Femur (tissue), 1 donor: ENCODE measurements around the gene SHC3.

ENCODE experiments used
- DNase-seq: peaks from one replicate; pipeline ENCODE4 v3.0.0-alpha.2; 2017

SHC3 gene

DNA sequence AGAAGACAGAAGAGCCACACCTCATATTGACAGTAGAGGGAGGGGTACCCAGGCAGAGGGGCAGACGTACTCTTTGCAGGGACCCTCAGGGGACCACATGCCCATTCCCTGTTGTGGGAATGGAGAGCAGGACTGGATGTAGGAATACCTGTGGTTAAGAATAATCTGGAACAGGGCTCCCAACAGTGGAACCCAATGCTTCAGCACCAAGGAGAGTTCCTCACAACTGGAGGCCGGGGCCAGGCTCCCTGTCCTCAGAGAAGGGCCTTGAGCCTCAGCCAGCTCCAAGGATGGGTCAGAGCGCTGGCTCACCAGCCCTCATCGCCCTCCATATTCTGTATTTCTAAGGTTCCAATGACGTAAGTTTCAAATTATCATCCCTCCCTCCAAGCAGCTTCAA, 7.4 kb upstream of the SHC3 start:
- DNase-seq, result no peak

GRCh38 chr9:89183146-89183545, 4.5 kb upstream of the SHC3 start:
- DNase-seq, result no peak

GRCh38 chr9:89182369-89182768, 3.8 kb upstream of the SHC3 start:
- no peak for DNase-seq

DNA sequence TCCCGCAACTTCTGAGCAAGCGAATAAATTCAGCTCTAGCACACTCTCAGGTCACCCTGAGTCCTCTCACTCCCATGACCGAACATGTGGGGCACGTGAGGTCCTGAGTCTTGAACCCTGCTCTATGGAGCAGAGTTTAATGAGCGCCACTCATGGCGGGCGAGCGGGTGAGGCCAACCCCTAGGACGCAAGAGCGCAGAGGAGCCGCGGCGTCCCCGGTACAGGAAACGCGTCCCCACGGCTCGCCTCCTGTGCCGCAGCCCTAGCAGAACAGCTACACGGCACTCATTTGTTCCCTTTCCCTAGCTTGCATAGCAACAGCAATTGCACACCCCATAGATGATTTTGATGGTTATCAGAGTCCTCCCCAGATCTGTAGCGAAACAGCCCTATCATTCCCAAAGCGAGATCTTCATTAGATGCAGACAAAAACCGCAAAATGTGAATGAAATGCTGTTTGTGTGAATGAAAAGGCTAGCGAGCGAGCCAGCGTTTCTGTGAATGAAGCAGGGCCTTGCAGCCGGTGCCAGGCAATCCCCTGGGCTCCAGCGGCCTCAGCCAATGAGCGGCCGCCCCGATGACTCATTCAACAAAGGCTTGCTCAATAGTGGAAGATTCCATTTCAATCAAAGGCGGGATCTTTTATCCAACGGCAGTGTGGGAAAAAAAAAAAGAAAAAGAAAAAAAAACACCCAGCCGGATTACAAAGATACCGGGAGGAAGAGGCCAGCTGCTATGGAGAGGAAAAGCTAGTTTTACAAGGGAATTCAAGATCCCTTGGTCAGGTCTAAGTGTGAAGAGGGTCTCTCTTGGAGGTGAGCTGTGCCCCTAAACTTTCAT, 1.5 kb upstream of the SHC3 start:
- peak; percentile 90 for DNase-seq

- no peak for DNase-seq
These were observed 899 bp upstream of the SHC3 start for GRCh38 chr9:89179540-89179894.

- DNase-seq, result no peak
These were observed 367 bp upstream of the SHC3 start for GRCh38 chr9:89178830-89179539.

DNA sequence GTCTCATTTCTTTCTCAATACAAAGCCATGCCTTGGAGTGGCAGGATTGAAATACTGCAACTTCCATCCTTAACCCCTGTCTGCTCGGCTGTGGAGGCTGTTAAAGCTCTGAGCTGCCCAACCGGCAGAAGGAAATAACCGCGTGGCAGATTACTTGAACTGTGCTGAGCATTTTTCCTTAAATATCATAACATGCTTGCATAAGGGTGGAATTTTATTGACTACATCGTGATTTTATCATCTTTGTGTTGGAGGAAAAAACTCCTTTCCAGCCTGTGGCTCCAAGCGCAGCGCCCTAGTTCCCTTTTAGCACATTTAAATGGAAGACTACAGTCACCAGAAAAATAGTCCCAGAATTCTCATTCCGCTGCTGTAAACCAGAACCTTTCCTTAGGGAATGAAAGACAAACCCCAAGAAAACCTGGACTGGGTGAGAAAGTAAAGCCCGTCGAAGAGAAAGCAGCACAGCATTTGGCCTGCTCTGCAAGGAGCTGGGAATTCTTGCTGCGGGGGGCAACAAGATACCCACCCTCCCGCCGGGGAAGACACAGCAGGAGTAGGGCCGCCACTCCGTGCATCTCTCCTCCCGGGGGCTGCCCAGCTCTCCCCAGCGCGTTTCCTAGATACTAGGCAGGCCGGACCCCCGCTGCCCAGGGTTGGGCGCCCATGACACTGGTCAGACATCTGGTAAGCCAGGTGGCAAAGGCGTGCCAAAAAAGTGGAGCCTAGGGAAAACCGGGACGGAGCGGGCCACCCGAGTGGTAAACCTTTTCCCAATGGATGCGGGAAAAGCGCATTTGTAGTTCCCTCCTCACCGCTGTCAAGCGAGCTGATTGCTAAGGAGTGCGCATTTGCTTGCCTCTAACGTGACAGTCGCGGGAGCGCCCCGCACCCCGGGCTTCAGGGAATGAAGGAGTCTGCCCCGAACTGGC, 1.3 kb downstream of the SHC3 start:
- DNase-seq, result no peak

DNA sequence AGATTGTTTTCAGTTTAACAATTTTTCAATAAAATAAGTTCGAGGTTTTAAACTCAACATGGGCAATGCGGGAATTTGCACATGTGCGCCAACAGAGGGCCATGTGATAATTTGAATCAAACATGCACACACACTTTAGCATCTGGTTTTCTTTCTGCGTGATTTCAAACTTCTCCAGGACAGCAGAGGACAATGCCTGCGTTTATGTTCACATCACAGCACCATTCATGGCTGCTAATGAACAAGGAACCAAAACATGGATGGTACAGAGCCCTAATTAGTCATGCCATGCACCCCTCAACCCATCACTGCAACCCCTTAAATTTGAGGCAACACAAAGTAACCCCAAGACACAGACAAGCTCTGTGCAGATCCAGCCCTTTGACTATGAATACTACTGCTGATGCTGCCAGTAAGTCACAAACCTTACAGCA, 2.8 kb downstream of the SHC3 start:
- DNase-seq, result no peak

- no peak for DNase-seq
These were observed 4.3 kb downstream of the SHC3 start for GRCh38 chr9:89174291-89174690.

DNA sequence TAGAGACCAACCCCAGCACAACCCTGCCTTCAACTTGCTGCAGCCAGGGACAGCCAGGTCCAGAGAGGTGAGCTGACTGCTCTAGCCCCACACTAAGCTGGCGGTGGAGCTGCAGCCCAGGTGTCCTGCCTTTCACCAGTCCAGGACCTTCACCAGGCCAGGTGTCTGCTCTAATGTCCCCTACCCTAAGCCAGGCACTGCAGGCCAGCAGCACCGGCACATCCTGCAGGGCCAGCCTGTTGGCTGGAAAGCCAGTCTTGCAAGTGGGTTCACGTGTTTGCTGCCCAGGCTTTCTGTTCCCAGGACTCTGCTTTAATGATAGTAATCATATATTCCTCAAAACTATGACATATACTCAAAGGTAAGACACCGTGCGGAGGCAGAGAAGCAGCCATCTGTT, 5.5 kb downstream of the SHC3 start:
- no peak for DNase-seq

DNA sequence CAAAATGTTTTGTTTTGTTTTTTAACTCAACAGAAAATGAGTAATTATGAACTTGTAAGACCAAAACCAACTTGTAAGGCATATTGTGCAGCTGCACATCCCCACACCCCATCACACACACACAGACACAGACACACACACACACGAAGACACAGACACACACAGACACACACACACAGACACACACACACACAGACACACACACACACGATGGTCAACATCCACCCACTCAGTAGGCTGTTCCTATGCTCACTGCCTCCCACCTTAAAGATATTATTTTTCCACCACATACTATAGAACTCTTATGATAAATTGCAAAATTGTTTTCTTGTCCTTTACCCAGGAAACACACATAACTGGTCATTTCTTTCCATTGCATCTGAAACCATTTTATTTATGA, 6.2 kb downstream of the SHC3 start:
- no peak for DNase-seq

- DNase-seq, result no peak
These were observed 6.9 kb downstream of the SHC3 start for GRCh38 chr9:89171693-89172092.

- DNase-seq, result no peak
These were observed 7.4 kb downstream of the SHC3 start for GRCh38 chr9:89171231-89171630.

GRCh38 chr9:89168901-89169813, 9.5 kb downstream of the SHC3 start:
- DNase-seq, result no peak

- no peak for DNase-seq
These were observed 10.8 kb downstream of the SHC3 start for GRCh38 chr9:89167788-89168187.

- DNase-seq, result no peak
These were observed 11.8 kb downstream of the SHC3 start for GRCh38 chr9:89166852-89167251.

- DNase-seq, result no peak
These were observed 12.7 kb downstream of the SHC3 start for GRCh38 chr9:89165880-89166279.

GRCh38 chr9:89165341-89165740, 13.3 kb downstream of the SHC3 start:
- DNase-seq, result no peak

GRCh38 chr9:89161221-89161620, 17.4 kb downstream of the SHC3 start:
- no peak for DNase-seq

GRCh38 chr9:89160806-89161205, 17.8 kb downstream of the SHC3 start:
- DNase-seq, result no peak

- DNase-seq, result no peak
These were observed 23.8 kb downstream of the SHC3 start for GRCh38 chr9:89154651-89155336.

DNA sequence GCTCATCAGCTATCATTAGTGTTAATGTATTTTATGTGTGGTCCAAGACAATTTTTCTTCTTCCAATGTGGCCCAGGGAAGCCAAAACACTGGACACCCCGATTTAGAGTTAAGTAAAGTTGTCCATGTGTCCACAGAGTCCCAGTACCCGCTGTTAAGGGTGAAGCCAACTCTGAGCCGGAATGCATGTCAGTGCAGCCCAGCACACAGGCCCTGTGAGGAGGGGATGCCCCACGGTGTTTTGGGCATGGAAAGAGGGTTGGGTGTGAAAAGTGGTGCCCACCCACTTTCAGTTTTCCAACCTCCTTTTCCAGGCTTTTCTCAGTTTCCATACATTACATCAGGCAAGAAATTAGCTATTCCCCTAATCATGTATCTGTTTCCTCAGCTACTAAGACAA, 24.4 kb downstream of the SHC3 start:
- no peak for DNase-seq
